Inferior parietal cortex (tissue), 1 donor: ENCODE measurements around the gene FBN1.

Experiments used
- DNase-seq: peaks from one replicate; pipeline ENCODE4 v3.0.0-alpha.2; 2016; ENCODE audit errors: extremely low spot score

Gene FBN1

DNA sequence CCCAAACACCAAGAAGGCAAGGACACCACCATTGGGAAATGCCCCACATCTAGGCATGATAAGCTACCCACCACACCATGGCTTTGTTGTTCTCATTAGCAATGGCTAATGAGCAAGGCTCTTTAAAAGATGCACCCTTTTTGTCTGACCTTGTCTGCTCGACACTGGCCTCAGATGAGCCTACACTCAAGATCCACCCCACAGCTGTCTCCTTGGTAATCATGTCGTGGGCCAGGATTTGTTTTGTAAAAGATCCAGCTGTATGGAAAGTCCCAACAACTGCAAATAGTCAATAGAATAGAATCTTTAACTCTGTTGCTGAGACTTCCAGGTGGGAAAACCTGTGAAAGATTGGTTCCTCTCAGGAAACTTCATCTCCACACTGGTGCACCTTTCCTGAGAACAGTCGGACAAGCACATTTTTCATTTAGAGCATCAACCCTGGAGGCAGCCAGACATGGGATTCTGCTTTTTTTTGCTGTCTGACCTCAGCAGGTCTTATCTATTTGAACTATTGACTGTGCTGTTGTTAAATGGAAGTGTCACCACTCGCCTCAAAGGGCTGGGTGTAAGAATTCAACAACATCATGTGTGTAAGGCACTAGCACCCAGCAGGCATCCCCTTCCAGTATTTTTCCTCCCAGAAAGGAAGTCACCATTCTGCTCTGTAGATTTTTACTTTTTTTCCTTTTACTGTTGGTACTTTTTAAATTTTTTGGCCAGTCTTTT lies 278.8 kb downstream of the FBN1 start:
- no peak for DNase-seq

DNA sequence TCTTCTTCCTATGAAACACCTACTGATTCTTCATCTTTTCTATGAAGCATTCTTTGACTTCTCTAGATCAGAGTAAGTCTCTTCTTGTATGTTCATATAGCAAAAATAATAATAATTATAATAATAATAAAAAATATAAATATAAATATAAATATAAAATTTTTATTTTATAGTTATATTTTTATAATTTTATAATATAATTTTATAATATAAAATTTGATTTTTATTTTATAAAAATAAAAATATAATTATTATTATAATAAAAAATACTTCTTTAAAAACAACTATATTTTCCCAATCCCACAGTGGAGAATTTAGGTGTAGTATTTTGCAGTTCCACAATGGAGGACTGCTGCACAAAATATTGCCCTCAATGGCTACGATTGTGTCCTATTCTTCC lies 279.9 kb downstream of the FBN1 start:
- no peak for DNase-seq

- no peak for DNase-seq
These were observed 282.0 kb downstream of the FBN1 start for GRCh38 chr15:48363474-48363873.

- no peak for DNase-seq
These were observed 283.8 kb downstream of the FBN1 start for GRCh38 chr15:48361685-48362084.

- no peak for DNase-seq
These were observed 284.7 kb downstream of the FBN1 start for GRCh38 chr15:48360841-48361240.
